Fibroblast of upper back skin (primary cell): ENCODE measurements around the gene ARHGAP10.

ENCODE experiments used
- DNase-seq: peaks from one replicate; pipeline ENCODE4 v3.0.0-alpha.2; 2013

Gene ARHGAP10

GRCh38 chr4:147829401-147830101 is 97.7 kb downstream of the ARHGAP10 start:
- DNase-seq = peak; percentile 50

DNA sequence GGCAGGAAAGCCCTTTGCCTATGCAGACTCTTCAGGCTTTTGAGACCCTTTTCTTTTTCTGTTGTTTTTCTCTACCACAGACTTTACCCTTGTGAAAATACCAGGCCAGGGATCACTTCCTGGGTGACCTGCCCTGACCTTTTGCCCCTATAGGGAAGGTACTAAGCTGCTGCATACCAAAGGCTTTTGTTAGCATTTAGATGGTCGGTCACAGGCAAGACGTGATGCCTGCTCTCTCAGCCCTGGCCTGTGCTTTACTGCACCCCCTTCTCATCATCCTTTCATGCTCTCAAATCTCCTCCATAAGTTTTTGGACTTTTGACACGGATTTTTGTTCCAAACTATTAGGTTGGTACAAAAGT is 98.2 kb downstream of the ARHGAP10 start:
- no peak for DNase-seq

- peak; percentile 73 for DNase-seq
Measured at GRCh38 chr4:147830987-147831386, 99.1 kb downstream of the ARHGAP10 start.

DNA sequence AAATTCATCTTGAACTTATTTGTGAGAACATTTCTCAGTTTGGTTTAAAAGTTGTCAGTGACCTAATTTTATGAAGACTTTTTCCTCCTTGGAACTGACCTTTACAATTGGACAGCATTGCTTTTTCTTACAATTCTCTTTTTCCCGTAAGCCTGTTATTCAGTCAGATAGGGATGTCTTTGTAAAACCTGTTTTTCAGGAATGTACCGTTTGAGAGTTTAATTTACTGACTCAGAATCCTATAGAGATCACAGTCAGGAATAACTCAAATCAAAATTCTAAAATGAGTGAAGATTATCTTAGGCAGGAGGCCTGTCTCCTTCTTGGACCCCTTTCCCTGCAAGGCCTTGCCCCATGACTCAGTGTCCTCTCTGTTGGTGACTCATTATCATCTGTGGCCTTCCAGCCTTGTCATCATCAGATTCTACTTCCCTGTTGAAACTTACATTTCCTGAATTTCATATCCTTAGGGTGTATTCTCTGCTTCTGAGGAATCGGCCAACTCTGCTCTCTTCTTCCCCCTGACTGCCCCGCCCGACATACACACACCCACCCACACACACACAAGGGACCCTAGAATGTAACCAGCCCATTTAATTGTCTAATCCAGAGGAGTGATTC is 99.8 kb downstream of the ARHGAP10 start:
- DNase-seq = peak; percentile 82

GRCh38 chr4:147833254-147833653 is 101.4 kb downstream of the ARHGAP10 start:
- no peak for DNase-seq

DNA sequence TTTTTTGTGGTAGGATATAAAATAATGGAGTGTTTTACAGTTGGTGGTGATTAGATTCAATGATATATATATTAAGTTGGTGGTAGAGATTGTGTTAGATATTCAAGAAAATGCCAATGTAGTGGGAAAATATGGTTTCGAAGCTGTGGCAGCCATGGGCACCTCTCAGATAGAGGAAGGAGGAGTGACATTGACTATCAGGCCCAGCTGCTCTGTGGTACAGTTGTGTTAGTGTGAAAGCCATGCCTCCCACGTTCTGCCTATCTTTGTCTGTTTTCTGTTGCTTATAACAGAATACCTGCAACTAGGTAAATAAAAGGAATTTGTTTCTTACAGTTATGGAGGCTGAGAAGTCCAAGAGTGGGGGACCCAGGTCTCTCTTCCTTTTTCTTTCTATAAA is 101.9 kb downstream of the ARHGAP10 start:
- DNase-seq = no peak

DNA sequence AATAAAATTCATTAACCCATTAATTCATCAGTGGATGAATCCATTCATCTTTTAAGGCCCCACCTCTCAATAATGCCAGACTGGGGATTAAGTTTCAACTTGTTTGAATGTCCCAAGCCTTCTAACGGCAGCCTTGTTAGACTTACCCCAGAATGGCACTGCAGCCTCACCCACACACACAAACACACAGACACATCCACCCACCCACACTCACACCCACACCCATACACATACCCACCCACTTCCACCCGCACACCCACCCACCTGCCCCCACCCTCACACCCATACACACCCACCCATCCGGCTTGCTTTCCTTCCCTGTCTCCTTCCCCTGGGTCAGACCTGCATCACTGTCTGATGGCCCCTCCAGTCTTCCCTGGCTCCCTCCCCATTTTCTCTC is 102.6 kb downstream of the ARHGAP10 start:
- no peak for DNase-seq

DNA sequence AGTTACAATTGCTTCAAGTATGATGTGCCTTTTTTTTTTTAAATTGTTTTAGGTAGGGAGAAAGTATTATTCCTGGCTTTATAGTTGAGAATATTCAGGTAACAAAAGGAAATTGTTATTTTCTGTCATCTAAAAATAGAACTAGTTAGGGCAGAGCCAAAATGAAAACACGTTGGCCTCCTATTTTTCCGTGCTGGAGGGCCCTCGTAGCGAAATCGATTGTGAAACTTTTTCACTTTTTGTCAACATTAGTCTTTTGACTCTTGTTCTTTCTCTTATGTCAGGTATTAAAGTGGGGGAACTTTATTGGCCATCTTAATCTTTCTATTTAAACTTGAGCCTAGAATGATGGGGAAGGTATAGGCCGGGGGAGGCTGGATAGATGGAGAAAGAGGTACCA is 104.9 kb downstream of the ARHGAP10 start:
- no peak for DNase-seq

DNA sequence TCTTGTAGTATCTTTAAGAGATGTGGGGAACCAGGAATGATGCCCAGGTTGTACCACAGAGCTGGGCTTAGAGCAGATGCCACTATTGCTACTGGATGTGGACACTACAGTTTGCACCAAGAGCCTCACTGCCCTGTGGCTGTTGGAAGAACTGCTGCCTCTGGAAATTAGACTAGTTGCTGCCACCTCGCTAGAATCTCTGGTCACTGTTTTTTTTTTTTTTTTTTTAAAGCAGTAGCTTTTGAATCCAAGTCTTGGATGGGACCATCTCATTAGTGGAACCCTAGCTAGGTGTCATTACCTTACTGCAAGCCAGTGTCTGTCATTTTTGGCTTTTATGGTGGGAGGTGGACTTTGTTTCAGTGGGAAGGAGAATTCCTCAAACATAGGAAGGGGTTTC is 105.5 kb downstream of the ARHGAP10 start:
- no peak for DNase-seq

GRCh38 chr4:147837854-147838253 is 106.0 kb downstream of the ARHGAP10 start:
- no peak for DNase-seq

- DNase-seq = peak; percentile 48
Measured at GRCh38 chr4:147839200-147839599, 107.3 kb downstream of the ARHGAP10 start.

- no peak for DNase-seq
Measured at GRCh38 chr4:147839663-147840062, 107.8 kb downstream of the ARHGAP10 start.

- no peak for DNase-seq
Measured at GRCh38 chr4:147840838-147841738, 109.2 kb downstream of the ARHGAP10 start.

- peak; percentile 82 for DNase-seq
Measured at GRCh38 chr4:147842573-147842972, 110.7 kb downstream of the ARHGAP10 start.

GRCh38 chr4:147843162-147843561 is 111.3 kb downstream of the ARHGAP10 start:
- DNase-seq = peak; percentile 25

DNA sequence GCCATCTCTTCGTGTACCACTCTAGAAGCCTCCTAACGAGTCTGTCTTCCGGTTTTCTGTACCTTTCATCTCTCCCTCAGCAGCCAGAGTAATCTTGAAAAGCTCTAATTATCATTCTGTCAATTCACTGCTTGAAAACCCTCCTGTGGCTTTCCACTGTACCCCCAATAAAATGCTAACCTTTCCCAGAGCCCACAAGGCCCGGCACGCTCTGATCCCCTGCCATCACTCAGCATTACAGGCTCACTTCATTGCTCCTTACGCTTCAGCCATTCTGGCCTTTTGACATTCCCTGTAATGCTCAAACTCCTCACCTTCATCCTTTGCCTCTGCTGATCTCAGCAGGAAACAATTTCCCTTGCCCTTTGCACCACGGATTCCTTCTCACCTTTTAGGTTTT is 112.9 kb downstream of the ARHGAP10 start:
- no peak for DNase-seq

DNA sequence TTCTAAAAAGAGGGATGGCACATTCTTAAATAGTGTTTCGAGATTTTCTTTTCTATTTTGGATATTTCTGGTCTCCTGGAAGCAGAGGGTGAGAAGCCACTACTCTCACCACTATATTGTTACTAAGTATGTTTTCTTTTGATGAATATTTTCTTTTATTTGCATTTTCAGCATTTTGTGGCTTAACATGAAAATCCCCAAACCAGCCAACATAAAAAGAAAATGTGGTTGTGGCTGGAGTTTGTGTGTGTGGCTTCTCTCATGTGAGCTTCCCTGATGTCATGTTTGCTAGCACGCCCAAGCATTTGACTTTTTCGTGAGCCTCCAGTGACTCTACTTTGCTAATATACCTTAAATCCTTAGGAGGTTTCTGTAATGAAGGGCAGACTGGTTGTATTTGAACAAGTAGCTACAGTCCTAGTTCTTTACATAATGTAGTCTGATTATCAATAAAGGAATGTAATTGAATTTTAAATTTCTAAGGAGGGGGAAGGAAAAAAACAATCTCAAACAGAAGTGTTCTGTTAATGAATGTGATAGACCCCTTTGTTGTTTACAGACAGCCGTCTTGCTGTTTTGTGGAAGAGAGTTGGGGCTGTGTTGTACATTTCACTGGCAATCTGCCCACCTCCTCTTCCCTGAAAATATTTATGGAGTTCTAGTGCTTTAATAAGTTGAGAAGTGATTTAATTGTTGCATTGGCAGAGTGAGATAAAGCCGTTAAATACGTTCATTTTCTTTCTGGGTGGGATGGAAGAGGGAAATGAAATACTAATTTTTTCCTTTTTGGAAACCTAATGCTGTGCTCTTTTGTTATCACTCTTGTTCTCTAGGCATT is 114.6 kb downstream of the ARHGAP10 start:
- peak; percentile 24 for DNase-seq

DNA sequence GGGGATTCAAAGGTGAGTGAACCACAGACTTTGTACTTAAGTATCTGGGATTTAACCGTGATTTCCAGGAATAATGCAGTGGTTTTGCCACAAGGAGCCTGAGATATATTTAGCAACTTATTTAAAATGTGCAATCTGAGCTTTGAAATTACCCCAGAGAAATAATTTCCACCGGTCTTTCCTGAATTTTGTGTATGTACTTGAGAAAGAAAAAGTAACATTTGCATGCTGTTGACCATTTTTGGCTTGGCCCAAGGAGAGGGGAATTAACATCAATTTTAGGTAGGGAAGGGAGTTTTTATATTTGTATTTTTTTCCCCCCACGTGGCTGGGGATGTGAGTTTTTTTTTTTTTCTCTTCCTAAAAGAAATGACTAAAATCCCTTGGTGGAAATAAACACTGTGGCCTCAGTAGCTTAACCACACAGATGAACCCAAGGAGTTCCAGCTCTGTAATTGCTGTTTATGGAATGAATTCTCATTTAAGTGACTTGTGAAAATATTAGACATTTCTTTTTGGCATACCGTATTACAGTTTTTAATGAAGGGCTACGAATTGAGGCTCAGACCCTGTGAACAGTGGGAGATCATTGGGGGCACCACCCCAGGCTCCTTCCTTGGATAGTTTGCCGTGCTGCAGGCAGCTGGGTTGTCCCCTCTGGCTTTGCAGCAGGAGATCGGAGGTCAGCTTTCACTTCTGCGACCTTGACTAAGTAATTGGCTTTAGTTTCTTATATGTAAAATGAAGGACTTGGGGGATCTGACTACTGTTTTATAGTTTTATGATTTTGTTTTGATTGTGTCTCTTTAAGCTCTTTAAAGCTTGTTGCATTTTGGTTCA is 116.1 kb downstream of the ARHGAP10 start:
- DNase-seq = no peak

DNA sequence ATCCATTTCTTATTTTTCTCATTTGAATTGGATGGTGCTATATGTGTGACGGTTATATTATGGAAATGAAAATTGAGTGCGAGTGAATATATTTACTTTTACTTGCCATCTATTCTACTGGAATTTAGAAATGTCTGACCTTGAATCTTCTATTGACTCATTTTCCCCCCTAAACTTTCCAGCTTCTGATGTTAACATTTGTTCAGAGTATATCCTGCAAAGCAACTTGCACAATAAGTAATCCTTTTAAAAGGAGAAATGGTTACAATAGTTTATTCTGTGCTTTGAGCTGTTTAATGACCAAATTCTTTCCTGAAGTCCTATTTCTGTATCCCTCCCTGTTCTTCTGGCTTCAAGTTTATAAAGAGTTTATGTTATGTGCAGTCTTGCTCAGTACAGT is 116.7 kb downstream of the ARHGAP10 start:
- DNase-seq = no peak

DNA sequence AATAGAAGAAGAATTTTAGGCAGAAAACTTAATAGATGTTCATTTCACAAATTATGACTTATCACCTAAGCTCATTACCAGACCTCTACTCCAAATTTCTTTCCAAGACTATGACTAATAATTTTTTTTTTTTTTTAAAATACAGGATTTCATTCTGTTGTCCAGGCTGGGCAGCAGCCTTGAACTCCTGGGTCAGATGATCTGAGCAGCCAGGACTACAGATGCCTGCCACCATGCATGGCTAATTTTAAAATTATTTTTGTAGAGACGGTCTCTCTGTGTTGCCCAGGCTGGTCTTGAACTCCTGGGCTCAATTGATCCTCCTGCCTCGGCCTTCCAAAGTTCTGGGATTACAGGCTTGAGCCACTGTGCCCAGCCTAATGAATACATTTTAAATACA is 119.2 kb downstream of the ARHGAP10 start:
- DNase-seq = no peak

DNA sequence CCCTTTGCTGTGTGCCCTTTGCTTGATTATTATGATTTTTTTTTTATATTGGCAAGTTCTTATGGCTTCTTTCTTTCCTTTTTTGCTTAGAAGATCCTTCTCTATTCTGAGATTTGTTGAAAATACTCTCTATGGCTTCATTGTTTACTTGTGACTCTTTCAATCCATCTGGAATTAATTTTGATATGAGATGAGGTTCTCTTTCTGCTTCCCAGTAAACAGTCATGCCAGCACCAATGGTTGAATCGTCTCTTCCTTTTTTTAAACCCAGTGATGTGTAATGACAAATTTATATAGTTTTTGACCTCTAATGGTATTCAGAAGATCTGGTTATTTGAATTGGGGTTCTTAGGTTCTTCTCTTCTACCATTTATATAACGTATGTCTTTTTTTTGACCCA is 121.8 kb downstream of the ARHGAP10 start:
- DNase-seq = peak; percentile 63

DNA sequence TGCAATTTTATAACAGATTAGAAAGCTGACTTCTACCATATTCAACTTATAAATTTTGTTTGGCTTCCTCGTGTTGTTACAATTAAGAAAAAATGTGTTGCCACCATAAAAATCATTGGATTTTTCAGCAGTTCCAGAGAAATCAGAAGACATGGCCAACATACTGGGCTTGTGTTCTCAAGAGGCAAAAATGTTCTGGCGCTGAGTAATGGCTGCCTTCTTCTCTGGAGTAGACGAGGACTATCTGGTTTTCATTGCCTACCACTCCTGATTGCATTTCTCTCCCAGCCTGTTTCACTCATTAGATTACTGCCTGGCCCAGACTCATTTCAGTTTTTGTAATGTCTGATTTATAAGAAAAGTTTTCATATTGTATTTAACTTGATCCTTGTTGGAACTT is 122.3 kb downstream of the ARHGAP10 start:
- DNase-seq = no peak
